OCI-LY1 (cell line): Measurements from ENCODE around the gene SELPLG.

ENCODE experiments used
- H2AFZ ChIP-seq: fragments of 200-600 bp; sonication (generic), shearing (Covaris generic); 2 replicates; pipeline ENCODE4 v1.6.0; 2014; ENCODE audit warnings: antibody characterized with exemption, mild to moderate bottlenecking, low read length
- H3F3A ChIP-seq: fragments of 200-600 bp; sonication (generic), shearing (Covaris generic); 2 replicates; pipeline ENCODE4 v1.6.0; 2014; ENCODE audit warnings: mild to moderate bottlenecking, antibody characterized with exemption, low read length, moderate library complexity; ENCODE audit not compliant: insufficient read depth
- H3K27ac ChIP-seq: fragments of 200-600 bp; sonication (generic); 2 replicates; pipeline ENCODE4 v1.5.1; 2014; ENCODE audit warnings: low read length, mixed run types, mild to moderate bottlenecking, low read depth; ENCODE audit not compliant: poor library complexity, severe bottlenecking
- H3K27me3 ChIP-seq: fragments of 200-600 bp; sonication (generic); 2 replicates; pipeline ENCODE4 v1.6.0; 2014; ENCODE audit warnings: antibody characterized with exemption, mild to moderate bottlenecking, low read length, moderate library complexity; ENCODE audit not compliant: insufficient read depth
- H3K36me3 ChIP-seq: fragments of 200-600 bp; sonication (generic); 2 replicates; pipeline ENCODE4 v1.6.1; 2014; ENCODE audit warnings: mild to moderate bottlenecking, antibody characterized with exemption, low read length, moderate library complexity, mixed read lengths; ENCODE audit not compliant: insufficient read depth
- H3K4me1 ChIP-seq: fragments of 200-600 bp; sonication (generic); 2 replicates; pipeline ENCODE4 v1.5.1; 2014; ENCODE audit warnings: mild to moderate bottlenecking, low read length, moderate library complexity; ENCODE audit not compliant: insufficient read depth, severe bottlenecking
- H3K4me2 ChIP-seq: fragments of 200-600 bp; sonication (generic), shearing (Covaris generic); 2 replicates; pipeline ENCODE4 v1.6.1; 2014; ENCODE audit warnings: low read length
- H3K4me3 ChIP-seq: fragments of 200-600 bp; sonication (generic); 2 replicates; pipeline ENCODE4 v1.5.1; 2014; ENCODE audit warnings: low read length, low read depth, mild to moderate bottlenecking, mixed read lengths; ENCODE audit not compliant: poor library complexity, severe bottlenecking
- H3K79me2 ChIP-seq: fragments of 200-600 bp; shearing (Covaris generic); 2 replicates; pipeline ENCODE4 v1.6.1; 2016; ENCODE audit warnings: mixed run types, low read length, mixed read lengths; ENCODE audit not compliant: insufficient read depth
- H3K9ac ChIP-seq: fragments of 200-600 bp; sonication (generic), shearing (Covaris generic); 2 replicates; pipeline ENCODE4 v1.6.1; 2014; ENCODE audit warnings: mild to moderate bottlenecking, low read length, mixed read lengths
- H3K9me2 ChIP-seq: fragments of 200-600 bp; sonication (generic), shearing (Covaris generic); 2 replicates; pipeline ENCODE4 v1.6.1; 2014; ENCODE audit warnings: low read depth, mild to moderate bottlenecking, low read length, mixed read lengths
- H3K9me3 ChIP-seq: fragments of 200-600 bp; shearing (Covaris generic); 2 replicates; pipeline ENCODE4 v1.6.1; 2014; ENCODE audit warnings: low read length, mixed read lengths
- H4K20me1 ChIP-seq: fragments of 200-600 bp; sonication (generic), shearing (Covaris generic); 2 replicates; pipeline ENCODE4 v1.6.0; 2016; ENCODE audit warnings: mild to moderate bottlenecking, low read length; ENCODE audit not compliant: insufficient read depth
- CTCF ChIP-seq: fragments of 200-600 bp; sonication (generic), shearing (Covaris generic); IDR thresholded peaks from 2 replicates; pipeline ENCODE4 v1.5.1; 2017; ENCODE audit warnings: mild to moderate bottlenecking, antibody characterized with exemption, low read length, moderate library complexity, mixed read lengths
- EZH2 ChIP-seq: fragments of 200-600 bp; sonication (generic), shearing (Covaris generic); IDR thresholded peaks from 2 replicates; pipeline ENCODE4 v1.8.0; 2017; ENCODE audit warnings: borderline replicate concordance, mixed run types, mild to moderate bottlenecking, antibody characterized with exemption, low read length, moderate library complexity, mixed read lengths

SELPLG gene

GRCh38 chr12:108627134-108627920 is 6.4 kb downstream of the SELPLG start:
- H3K4me1 ChIP-seq: peaks cover 23% of the 10 kb centered on the region
- H3F3A ChIP-seq: no peaks in the 10 kb centered on the region
- H2AFZ ChIP-seq: no peak overlapping the region
- no peaks in the 10 kb centered on the region for H3K9me2 ChIP-seq
- H3K36me3 ChIP-seq: no peaks in the 10 kb centered on the region
- no peaks in the 10 kb centered on the region for H3K79me2 ChIP-seq
- H4K20me1 ChIP-seq: no peaks in the 10 kb centered on the region
- no peak overlapping the region for H3K27ac ChIP-seq
- no peak overlapping the region for H3K4me2 ChIP-seq
- H3K27me3 ChIP-seq: no peaks in the 10 kb centered on the region
- H3K4me3 ChIP-seq: no peak overlapping the region
- H3K9ac ChIP-seq: no peak overlapping the region
- no peaks in the 10 kb centered on the region for H3K9me3 ChIP-seq
- no peak for TF ChIP-seq EZH2
- no peak for TF ChIP-seq CTCF

- H3K9me2 ChIP-seq: no peaks in the 10 kb centered on the region
- no peak overlapping the region for H2AFZ ChIP-seq
- H3K27me3 ChIP-seq: no peaks in the 10 kb centered on the region
- H3K79me2 ChIP-seq: no peaks in the 10 kb centered on the region
- H3K27ac ChIP-seq: no peak overlapping the region
- H3K9ac ChIP-seq: no peak overlapping the region
- peaks cover 14% of the 10 kb centered on the region for H3K4me1 ChIP-seq
- no peaks in the 10 kb centered on the region for H3K9me3 ChIP-seq
- no peak overlapping the region for H3K4me3 ChIP-seq
- H3K36me3 ChIP-seq: no peaks in the 10 kb centered on the region; the same call in 1 of the 2 replicates
- no peak for TF ChIP-seq CTCF
- no peak for TF ChIP-seq EZH2
- no peaks in the 10 kb centered on the region for H4K20me1 ChIP-seq
- no peaks in the 10 kb centered on the region for H3F3A ChIP-seq
- H3K4me2 ChIP-seq: no peak overlapping the region
These were observed 8.5 kb downstream of the SELPLG start for GRCh38 chr12:108625228-108625627.

- H4K20me1 ChIP-seq: no peaks in the 10 kb centered on the region
- no peaks in the 10 kb centered on the region for H3K79me2 ChIP-seq
These were observed 10.1 kb downstream of the SELPLG start for GRCh38 chr12:108623577-108623976.

More at GRCh38 chr12:108623577-108623976, 10.1 kb downstream of the SELPLG start:
- H3K9me2 ChIP-seq: no peaks in the 10 kb centered on the region
- peaks cover 11% of the 10 kb centered on the region for H3K4me1 ChIP-seq
- H3K4me2 ChIP-seq: no peak overlapping the region
- no peak for TF ChIP-seq CTCF
- no peak for TF ChIP-seq EZH2
- no peaks in the 10 kb centered on the region; the same call in 1 of the 2 replicates for H3K36me3 ChIP-seq
- no peaks in the 10 kb centered on the region for H3K9me3 ChIP-seq
- no peak overlapping the region for H3K9ac ChIP-seq
- no peak overlapping the region for H3K4me3 ChIP-seq
- H3K27me3 ChIP-seq: no peaks in the 10 kb centered on the region
- no peak overlapping the region for H3K27ac ChIP-seq
- no peaks in the 10 kb centered on the region for H3F3A ChIP-seq
- H2AFZ ChIP-seq: no peak overlapping the region
